Central memory CD8-positive, alpha-beta T cell (primary cell): Measurements from ENCODE around the gene PLXND1.

Source experiments
- ATAC-seq: fragments of 150-1000 bp; cut with Tn5 transposase; replicated peaks from 2 replicates; pipeline ENCODE4 v1.10.0; 2022; ENCODE audit warnings: mild to moderate bottlenecking, moderate FRiP score, moderate number of reproducible peaks; ENCODE audit not compliant: poor library complexity, severe bottlenecking; ENCODE audit errors: extremely low read depth
- DNase-seq, 2 donors: peaks; one replicate each; pipeline ENCODE4 v3.0.0; 2021; ENCODE audit warnings: low spot score in 2 of 2
- H3K27ac Mint-ChIP-seq: one replicate; pipeline ENCODE4 v1.8.0; 2022; ENCODE audit warnings: low read depth, mild to moderate bottlenecking, moderate library complexity, mixed read lengths
- H3K27me3 Mint-ChIP-seq: one replicate; pipeline ENCODE4 v1.8.0; 2022; ENCODE audit warnings: mixed read lengths
- H3K36me3 Mint-ChIP-seq: one replicate; pipeline ENCODE4 v1.8.0; 2022; ENCODE audit warnings: mild to moderate bottlenecking, moderate library complexity, mixed read lengths; ENCODE audit not compliant: insufficient read depth
- H3K4me1 Mint-ChIP-seq: one replicate; pipeline ENCODE4 v1.8.0; 2022; ENCODE audit warnings: mixed read lengths
- H3K4me3 Mint-ChIP-seq: one replicate; pipeline ENCODE4 v1.8.0; 2022; ENCODE audit warnings: mild to moderate bottlenecking, moderate library complexity, mixed read lengths
- H3K9me3 Mint-ChIP-seq: one replicate; pipeline ENCODE4 v1.8.0; 2022; ENCODE audit warnings: mixed read lengths

PLXND1 gene

DNA sequence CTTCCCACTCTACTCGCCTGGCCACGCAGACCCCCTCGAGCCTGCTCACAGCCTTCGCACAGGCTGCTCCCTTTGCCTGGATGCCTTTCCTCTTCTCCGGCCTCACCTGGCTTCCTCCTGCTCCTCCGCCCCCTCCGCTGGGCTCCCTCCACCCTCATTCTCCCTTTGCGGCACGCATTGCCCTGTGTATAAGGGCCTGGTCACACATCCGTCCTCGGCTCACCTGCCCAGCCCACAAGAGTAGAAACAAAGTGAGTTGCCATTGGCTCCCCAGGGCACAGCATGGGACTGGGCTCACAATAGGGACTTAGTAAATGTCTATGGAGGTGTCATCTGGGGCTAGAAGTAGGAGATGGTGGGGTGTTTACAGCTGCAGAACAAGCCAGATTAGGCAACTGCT lies 4.2 kb downstream of the PLXND1 start:
- no peak overlapping the region for H3K4me3 Mint-ChIP-seq
- peaks cover 4% of the 10 kb centered on the region for H3K36me3 Mint-ChIP-seq
- ATAC-seq, result no peak
- H3K4me1 Mint-ChIP-seq, result peaks cover 66% of the 10 kb centered on the region
- no peak for DNase-seq
- H3K27me3 Mint-ChIP-seq, result no peaks in the 10 kb centered on the region
- H3K9me3 Mint-ChIP-seq, result no peaks in the 10 kb centered on the region
- no peak overlapping the region for H3K27ac Mint-ChIP-seq

DNA sequence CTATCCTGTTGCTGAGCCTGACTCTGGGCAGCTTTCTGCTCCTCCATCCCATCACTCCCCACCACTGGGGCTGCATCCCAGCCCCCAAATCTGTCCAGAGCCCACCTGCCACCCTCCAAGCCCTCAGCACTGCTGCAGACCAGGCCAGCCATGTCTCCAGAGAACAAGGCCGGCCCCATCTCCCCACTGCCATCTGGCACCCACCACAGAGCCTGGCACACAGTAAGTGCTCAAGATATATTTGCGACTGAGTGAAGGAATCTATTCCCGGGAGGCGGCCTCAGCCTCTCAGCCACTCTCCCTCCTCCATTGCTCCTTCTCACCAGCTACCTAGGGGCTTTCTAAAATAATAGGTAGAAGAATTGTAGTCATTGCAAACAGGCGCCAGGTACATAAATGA lies 4.8 kb downstream of the PLXND1 start:
- H3K4me1 Mint-ChIP-seq, result peaks cover 60% of the 10 kb centered on the region
- no peak overlapping the region for H3K4me3 Mint-ChIP-seq
- peaks cover 4% of the 10 kb centered on the region for H3K36me3 Mint-ChIP-seq
- no peak for DNase-seq
- no peaks in the 10 kb centered on the region for H3K9me3 Mint-ChIP-seq
- no peaks in the 10 kb centered on the region for H3K27me3 Mint-ChIP-seq
- no peak for ATAC-seq
- no peak overlapping the region for H3K27ac Mint-ChIP-seq

DNA sequence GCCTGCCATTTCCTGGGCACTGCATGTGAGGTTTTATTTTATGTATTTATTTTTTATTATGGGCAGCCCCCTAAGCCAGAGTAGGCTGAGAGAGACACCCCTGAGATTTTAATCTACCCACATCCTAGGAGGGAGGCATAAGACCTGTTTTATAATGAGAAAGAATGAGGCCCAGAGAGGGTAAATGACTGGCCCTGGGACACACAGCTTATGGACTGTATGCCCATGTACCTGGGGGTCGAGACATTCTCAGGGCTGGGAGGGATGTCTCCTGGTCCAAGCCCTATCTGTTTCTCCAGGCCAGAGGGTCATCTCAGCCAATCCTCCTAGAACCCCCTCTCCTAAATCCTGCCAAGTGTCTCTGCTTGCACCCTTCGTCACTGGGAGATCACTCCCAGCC lies 6.1 kb downstream of the PLXND1 start:
- Mint-ChIP-seq H3K36me3 (peaks cover 2% of the 10 kb centered on the region), H3K9me3 (no peaks in the 10 kb centered on the region), H3K27ac (no peak overlapping the region), H3K4me1 (peaks cover 56% of the 10 kb centered on the region), H3K27me3 (no peaks in the 10 kb centered on the region), H3K4me3 (no peak overlapping the region)
- ATAC-seq (no peak), DNase-seq (no peak)

DNA sequence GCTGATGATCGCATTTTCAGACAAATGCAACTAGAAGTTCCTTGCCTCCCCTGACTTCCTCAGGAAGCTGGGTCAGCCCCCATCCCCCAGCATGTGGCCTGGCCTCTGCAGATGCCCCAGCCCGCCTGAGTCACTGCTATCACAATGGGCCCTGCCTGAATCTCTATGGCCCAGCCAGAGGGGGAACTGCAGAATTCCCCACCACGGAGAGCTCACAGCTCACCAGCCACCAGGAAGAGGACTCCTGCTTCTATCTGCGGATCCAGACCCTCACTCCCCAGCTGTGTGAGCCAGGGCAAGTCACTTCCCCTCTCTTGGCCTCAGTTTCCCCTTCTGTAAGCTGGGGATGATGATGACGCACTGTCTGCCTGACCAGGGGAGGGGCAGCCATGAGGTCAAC lies 6.9 kb downstream of the PLXND1 start:
- Mint-ChIP-seq H3K9me3 (no peaks in the 10 kb centered on the region), H3K27me3 (no peaks in the 10 kb centered on the region), H3K4me3 (no peak overlapping the region), H3K36me3 (peaks cover 2% of the 10 kb centered on the region), H3K4me1 (peaks cover 60% of the 10 kb centered on the region), H3K27ac (no peak overlapping the region)
- ATAC-seq (no peak), DNase-seq (no peak)

DNA sequence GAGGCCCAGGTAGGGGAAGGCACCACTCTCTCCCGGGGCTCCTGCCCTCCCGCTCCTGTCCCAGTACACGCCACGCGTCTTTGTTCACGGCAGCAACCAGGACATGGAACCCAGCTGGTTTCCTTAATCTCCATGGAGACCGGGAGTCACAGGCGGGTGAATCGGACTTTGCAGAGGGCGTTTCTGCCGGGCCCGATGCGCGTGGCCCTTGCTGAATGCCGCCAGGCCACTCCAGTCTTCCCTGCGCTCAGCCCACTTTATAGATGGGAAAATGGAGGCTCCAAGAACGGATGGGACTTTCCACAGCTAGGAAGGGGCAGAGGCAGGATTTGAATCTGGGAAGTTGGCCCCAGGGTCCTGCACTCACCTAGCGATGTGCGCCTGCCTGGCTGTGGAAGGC lies 7.4 kb downstream of the PLXND1 start:
- no peak for DNase-seq
- Mint-ChIP-seq H3K27me3 (no peaks in the 10 kb centered on the region), H3K36me3 (peaks cover 2% of the 10 kb centered on the region), H3K27ac (no peak overlapping the region), H3K9me3 (no peaks in the 10 kb centered on the region), H3K4me3 (no peak overlapping the region), H3K4me1 (peaks cover 60% of the 10 kb centered on the region)
- ATAC-seq, result no peak

DNA sequence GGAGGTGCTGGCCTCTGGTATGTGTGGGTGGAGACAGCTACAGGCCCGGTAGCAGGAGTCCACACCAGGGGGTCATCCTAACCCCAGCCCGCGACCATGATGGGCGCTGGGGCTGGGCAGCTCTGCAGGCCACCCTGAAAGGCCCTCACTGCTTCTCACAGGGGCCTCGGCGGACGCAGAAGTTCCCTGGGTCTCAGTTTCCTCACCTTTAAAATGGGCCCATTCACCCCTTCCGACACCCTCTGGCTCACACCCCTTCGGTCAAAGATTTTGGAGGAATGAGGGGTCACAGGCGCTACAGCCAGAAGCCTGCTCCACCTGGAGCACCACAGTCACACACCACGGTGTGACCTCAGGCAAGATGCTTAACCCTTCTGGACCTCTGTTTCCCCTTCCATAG lies 8.0 kb downstream of the PLXND1 start:
- no peak for DNase-seq
- Mint-ChIP-seq H3K36me3 (peaks cover 6% of the 10 kb centered on the region), H3K4me1 (peaks cover 61% of the 10 kb centered on the region), H3K9me3 (no peaks in the 10 kb centered on the region), H3K4me3 (no peak overlapping the region), H3K27me3 (no peaks in the 10 kb centered on the region), H3K27ac (no peak overlapping the region)
- no peak for ATAC-seq

DNA sequence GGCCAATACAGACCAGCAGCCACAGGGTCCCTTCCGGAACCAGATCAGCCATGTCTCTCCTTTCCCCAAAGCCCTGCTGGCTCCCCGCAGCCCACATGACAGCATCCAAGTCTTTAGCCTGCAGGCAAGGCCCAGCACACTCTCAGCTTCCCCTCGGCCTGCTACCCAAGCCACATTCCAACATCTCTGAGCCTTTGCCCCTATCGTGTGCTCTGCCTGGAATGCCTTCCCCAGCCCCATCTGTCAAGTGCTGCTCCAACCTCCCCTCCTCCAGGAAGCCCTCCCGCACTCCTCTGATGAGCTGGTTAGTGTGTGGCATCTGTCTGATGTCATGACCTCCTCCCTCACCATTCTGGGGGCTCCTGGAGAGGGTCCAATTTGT lies 8.5 kb downstream of the PLXND1 start:
- Mint-ChIP-seq H3K4me1 (peaks cover 66% of the 10 kb centered on the region), H3K36me3 (peaks cover 7% of the 10 kb centered on the region), H3K4me3 (no peak overlapping the region), H3K9me3 (no peaks in the 10 kb centered on the region), H3K27ac (no peak overlapping the region), H3K27me3 (no peaks in the 10 kb centered on the region)
- ATAC-seq (no peak), DNase-seq (no peak)

DNA sequence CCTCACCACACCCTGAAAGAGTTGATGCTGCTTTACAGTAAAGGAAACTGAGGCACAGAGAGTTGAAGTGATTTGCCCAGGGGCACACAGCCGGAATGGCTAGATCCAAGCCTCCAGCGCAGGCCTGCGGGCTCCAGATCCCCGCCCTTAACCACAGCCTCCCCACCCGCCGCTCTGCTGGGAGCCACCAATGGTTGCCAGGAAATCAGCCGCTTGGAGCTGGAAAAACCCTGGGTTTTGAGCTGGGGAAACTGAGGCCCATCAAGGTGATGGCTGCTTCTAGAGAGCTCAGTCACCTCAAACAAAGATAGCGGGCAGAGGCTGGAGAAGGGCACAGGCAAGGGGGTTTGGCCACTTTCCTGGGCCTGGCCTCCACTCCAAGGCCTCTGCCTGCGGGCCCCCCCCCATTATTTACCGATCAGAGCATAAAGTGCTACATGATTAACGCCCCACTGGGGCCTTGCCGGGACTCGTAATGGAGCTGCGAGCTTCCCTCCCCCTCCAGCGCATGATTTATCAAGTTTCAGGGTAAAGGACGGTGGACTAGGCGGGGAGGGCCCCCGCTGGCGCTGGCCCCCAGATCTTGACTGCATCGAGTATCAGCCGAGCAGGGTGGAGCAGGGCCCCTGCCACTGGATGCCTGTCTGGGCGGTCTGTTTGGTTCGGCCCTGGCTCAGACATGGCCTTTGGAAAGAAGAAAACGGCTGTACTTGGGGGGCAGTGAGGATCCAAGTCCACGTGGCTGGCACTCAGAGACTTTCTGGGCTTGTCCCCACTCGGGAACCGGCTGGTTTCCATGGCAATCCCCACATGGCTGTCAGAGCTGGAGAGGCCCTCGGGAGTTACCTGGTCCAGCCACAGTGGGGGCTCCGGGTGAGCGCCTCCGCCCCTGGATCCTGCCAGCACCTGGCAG lies 9.1 kb downstream of the PLXND1 start:
- Mint-ChIP-seq H3K4me3 (no peak overlapping the region), H3K27ac (no peak overlapping the region), H3K27me3 (no peaks in the 10 kb centered on the region), H3K36me3 (peaks cover 8% of the 10 kb centered on the region), H3K9me3 (no peaks in the 10 kb centered on the region), H3K4me1 (peaks cover 64% of the 10 kb centered on the region)
- ATAC-seq (no peak), DNase-seq (no peak)

DNA sequence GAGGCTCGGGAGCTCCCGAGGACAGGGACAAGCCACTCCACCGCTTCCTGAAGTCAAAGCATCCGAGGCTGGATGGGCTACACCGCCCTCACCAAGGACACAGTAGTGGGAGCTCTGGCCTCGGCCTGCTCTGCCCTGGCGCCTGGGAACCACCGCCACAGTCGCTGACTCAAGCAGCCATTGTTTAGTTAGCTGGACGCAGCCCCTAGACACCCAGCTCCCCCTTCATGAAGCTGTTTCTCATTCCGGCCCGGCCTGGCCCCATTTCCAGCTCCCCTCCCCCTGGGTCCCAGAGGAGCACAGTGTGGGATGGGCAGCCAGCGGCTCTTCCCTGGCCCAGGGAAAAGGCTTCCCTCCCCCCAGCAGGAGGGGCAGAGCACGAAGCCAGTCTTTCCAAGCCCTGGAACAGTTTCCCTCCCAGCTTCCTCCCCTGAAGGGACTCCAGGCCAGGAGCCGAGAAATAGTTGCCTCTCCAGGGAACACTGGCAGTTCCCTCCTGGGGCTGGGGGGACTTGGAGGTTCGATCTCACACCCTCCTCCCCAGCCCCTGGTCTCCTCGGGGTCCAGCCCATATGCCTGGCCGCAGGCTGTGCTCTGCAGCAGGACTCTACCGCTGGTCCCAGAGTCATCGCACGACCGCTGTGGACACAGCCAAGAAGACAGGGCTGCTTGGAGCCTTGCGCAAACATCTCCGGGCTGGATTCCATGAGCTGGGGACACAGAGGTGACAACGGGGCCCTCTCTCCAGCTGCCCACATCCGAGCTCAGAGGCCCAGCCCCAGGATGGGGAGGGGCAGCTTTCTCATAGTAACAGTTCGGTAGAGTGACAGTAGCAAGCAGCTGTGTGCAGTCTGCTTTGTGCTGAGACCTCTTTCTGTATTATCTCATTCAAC lies 10.0 kb downstream of the PLXND1 start:
- Mint-ChIP-seq H3K36me3 (peaks cover 8% of the 10 kb centered on the region), H3K27ac (no peak overlapping the region), H3K4me1 (peaks cover 63% of the 10 kb centered on the region), H3K4me3 (no peak overlapping the region), H3K27me3 (no peaks in the 10 kb centered on the region), H3K9me3 (no peaks in the 10 kb centered on the region)
- ATAC-seq, result no peak
- DNase-seq, result no peak

DNA sequence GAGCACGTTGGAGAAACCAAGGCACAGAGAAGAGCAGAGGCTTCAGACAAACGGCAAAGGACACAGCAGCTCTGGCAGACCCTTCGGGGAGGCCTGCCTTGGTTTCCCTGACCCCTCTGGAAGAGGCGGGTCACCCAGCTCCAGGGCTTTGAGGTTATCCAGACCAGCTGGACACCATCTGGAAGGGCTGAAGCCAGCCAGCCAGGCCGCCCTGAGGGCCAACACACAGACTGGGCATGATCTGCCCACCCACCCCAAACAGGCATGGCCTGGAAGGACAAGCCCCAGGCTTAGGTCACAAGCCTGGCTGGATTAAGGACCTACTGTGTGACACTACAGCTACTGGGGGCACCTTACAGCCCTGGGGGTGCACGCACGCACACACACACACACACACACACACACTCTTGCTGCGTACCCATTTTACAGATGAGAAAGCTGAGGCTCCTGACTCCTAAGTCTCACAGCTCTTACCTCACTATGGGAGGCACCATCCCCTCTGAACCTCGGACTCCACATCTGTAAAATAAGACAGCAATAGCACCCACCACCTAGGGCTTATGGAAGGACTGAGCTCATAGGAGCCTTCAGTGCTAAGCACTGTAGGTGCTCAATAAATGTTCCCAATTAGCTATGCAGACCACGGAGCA lies 10.8 kb downstream of the PLXND1 start:
- no peak for ATAC-seq
- no peak for DNase-seq
- Mint-ChIP-seq H3K9me3 (no peaks in the 10 kb centered on the region), H3K27me3 (no peaks in the 10 kb centered on the region), H3K4me1 (peaks cover 57% of the 10 kb centered on the region), H3K27ac (no peak overlapping the region), H3K4me3 (no peak overlapping the region), H3K36me3 (peaks cover 8% of the 10 kb centered on the region)

DNA sequence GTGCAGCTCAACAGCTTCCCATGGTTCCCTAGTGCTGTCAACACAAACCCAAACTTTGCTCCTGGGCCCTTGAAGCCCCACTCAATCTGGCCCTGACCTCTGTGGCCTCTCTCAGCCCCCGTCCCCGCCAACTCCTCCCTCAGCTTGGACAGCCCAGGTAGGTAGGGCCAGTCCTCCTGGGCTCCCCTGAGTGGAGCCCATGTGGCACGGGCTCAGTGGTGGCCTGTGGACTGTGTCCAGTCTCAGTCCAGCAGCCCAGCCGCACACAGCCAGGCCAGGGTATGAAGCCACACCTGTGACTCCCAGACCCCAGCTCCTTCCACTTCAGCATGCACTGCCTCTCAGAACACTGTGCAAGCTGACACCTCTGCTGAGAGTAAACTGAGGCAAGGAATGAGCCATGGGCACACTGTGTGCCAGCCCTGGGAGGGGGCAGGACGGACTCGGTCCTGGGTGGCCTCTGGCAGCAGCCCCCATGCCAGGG lies 11.5 kb downstream of the PLXND1 start:
- DNase-seq (no peak), ATAC-seq (no peak)
- Mint-ChIP-seq H3K4me1 (peaks cover 55% of the 10 kb centered on the region), H3K4me3 (peak overlapping the region; percentile 49), H3K9me3 (no peaks in the 10 kb centered on the region), H3K27ac (no peak overlapping the region), H3K36me3 (peaks cover 8% of the 10 kb centered on the region), H3K27me3 (no peaks in the 10 kb centered on the region)

DNA sequence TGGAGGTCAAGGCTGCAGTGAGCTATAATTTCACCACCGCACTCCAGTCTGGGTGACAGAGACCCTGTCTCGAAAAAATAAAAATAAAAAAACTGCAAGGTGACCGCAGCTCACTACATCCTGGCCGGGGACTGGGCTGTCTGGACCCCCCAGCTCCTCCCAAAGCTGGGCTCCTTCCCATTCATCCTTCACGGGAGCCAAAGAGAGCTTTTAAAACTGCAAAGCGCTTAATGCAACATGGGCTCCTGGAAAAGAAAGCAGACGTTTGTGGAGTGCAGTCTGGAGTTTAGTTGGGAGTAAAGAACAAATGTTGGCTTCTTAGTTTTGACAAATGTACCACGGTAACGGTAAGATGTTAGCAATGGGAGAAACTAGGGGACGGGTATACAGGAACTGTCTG lies 12.1 kb downstream of the PLXND1 start:
- DNase-seq (no peak), ATAC-seq (no peak)
- no peaks in the 10 kb centered on the region for H3K9me3 Mint-ChIP-seq
- H3K27ac Mint-ChIP-seq, result peak overlapping the region; percentile 94
- H3K36me3 Mint-ChIP-seq, result peaks cover 8% of the 10 kb centered on the region
- H3K4me1 Mint-ChIP-seq, result peaks cover 50% of the 10 kb centered on the region
- no peaks in the 10 kb centered on the region for H3K27me3 Mint-ChIP-seq
- H3K4me3 Mint-ChIP-seq, result peak overlapping the region; percentile 70
